Suppressor macrophage (primary cell): Measurements from ENCODE around the gene FAM163B.
A peak's percentile ranks its signal among the peaks of the same experiment; 100 is the strongest.

ENCODE experiments used
- DNase-seq, 4 experiments: peaks; one replicate each; pipeline ENCODE4 v3.0.0-alpha.2; 2020 to 2022

Gene FAM163B

DNA sequence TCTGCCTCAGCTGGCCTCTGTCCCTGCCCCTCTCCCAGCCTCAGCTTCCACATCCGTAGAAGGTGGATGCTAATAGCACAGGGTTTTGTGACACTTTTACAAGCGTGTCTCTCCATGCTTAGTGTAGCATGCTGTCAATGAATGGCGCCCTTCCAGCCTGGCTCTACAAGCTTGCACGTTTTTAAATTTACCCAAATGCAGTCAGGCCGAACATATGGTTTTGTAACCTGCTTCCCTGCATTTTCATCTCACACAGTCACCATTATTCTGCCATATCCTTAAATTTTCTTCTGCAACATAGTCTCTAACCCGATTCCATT, 28.8 kb downstream of the FAM163B start:
- no peak for DNase-seq

- no peak for DNase-seq
Measured at GRCh38 chr9:133579601-133580418, 29.4 kb downstream of the FAM163B start.

DNA sequence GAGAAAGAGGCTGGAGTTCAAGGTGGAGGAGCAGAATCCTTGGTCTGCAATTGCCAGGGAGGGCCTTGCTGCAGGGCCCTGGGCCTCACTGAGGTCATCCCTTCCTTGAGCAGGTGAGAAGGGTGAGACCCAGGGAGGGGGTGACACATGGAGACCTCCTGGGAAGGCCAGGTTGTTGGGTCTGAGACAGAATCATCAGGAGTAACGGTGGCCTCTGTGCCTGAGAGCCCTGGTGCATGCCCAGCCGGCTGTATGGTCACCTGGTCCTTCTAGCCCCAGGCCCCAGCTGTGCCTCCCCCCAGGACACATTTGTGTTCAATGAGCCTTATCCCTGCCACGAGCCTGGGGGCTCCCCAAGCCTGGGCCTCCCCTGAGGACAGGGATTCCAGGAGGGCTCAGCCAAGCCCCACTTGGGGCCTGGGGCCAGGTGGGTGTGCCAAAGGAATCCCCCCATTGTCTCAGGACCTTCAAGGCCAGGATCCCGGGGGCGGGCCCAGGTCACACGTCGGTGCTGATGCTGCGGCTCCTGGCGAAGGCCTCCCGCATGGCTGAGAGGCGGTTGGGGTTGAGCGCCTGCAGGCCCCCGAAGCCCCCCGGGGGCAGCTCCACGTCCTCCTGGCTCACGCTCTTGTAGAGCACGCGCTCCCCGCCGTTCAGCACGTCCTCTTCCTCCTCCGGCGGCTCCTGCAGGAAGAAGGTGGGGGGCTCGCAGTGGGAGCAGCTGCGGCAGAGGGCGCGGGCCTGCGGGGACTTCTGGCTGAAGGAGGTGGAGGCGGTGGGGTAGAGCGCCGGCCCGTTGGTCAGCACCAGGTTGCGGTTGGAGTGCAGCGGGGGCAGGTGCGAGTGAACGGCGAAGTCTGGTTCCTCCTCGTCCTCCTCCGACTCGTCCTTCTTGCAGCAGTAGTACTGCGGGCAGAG, 30.4 kb downstream of the FAM163B start:
- DNase-seq: no peak

DNA sequence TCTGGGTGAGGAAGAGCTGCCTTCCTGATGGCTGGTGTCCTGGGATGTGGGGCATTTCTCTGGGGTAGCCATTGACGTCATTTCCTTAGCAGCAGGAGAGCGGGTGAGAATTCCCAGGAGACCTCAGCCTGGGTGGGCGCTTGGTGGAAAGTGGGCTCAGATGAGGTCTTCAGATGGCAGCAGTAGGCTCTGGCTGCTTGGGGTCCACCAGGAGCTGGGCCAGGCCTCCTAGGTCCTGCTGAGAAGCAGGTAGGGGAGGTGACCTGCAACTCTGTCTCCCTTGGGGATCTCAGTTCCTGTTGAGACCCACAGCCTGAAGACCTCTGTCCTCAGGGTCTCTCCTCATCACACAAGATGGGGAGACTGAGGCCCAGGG, 31.5 kb downstream of the FAM163B start:
- DNase-seq: no peak

- DNase-seq: peak; percentile 17 to 71 (median 55)
Measured at GRCh38 chr9:133576875-133577736, 32.1 kb downstream of the FAM163B start.

- no peak for DNase-seq
Measured at GRCh38 chr9:133576031-133576874, 32.9 kb downstream of the FAM163B start.

DNA sequence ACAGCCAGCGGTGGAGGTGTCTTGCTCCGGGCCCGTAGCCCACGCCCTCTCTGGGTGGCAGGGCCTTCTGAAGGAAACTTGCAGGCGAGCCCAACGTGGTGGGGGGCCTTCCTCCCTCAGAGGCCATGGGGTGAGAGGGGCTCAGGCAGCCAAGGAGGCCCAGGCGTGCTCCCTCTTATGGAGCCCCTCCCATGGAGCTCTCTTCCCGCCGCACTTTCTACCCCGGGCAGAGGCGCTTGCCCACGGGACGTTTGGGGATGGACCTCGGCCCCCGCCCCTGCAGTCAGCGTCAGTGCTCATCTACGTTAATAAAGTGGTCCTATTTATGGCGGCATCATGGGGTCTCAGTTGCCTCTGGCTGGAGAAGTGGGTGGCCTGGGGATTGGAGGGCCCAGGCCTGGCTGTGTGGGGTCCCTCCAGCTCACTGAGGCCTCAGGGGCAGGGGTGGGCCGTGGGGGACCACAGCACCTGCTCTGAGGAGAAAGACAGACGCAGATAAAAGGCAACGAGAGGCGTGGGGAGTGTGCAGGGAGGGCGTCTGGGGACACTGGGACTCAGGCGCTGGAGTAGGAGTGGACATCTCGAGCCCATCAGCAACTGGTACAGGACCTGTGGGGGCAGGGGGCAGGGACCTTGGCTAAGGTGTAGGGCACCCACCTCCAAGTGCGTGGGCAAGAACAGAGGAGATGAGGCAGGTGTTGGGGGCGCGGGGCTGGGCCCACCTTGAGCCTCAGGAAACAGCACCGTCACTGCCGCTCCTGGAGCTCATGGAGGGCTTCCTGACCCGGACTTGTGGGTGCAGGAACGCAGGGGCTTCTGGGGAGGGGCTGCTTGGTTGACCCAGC, 33.8 kb downstream of the FAM163B start:
- DNase-seq: no peak

GRCh38 chr9:133574771-133575170, 34.4 kb downstream of the FAM163B start:
- DNase-seq: no peak

GRCh38 chr9:133573791-133574515, 35.2 kb downstream of the FAM163B start:
- no peak for DNase-seq

DNA sequence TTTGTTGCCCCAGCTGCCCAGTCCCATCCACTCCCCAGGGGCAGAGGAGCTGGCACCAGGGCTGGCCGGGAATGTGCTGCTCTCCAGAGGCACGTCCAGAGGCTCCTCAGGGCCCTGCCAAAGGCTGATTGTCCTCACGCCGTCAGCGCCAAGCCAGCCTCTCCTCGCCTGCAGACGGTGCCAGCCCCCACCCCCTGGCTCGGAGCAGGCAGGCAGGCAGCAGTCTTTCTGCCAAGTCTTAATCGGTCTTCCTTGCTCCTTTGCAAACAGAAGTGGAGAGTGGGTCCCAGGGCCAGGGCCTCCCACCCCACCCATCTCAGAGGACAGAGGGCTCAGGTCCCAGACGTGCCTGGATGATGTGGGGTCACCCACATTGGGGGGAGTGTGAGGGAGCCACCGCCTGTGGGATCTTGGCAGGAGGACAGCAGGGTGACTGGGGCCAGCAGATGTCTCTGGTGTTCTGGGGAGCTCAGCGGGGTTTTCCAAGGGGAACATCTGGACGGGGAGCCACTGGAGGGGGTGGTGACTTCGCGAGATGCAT, 36.3 kb downstream of the FAM163B start:
- no peak for DNase-seq

DNA sequence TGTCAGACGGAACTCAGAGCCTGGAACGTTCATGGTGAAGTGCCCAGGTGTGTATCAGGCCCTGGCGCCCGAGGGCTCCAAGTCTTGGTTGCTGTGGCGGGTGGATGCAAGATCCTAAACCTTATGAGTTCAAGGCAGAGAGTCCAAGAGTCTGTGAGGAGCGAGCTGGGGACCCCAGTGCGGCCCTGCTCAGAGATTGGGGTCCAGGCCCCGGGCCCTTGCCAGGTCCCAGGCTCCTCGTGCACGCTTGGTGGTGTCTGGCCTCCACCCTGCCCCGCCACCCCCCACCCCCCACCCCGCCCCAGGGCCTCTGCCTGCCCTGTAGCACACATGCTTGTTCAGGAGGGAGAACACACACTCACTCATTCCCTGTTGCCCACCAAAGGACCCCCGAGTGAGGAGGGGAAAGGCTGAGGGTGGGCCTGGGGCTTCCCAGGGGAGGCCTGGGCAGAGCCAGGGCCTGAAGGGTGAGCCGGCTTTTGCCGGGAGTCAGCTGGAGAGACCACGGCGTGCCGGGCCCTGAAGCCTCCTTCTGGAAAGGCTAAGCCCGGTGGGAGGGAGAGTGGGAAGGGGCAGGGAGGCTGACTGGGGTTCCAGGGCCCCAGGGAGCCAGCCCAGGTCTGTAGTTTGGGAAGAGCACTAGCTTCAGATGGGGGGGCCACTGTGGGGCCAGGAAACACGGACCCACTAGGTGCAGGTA, 37.1 kb downstream of the FAM163B start:
- DNase-seq: no peak

DNA sequence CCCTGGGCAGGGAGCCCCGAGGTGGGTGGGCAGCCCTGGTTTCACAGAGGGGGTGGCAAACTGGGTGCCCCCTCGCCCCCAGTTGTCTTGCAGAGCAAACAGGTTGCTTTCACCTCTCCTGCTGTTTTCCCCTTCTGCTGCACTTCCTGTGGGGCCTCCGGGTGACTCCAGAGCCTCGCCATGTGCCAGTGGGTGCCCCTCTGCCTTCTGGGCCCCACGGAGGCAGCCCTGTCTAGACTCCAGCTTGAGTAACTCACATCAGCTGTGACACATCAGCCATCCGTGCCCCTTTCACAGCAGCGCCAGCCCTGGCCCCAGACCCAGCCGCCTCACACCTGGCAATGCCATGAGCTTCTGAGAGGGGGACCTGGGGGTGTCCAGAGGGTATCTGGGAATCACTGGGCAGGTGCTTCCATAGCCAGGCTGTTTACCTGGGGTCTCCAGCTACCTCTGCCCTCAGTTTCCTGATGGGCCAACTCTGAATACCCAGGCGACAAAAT, 37.7 kb downstream of the FAM163B start:
- DNase-seq: no peak

DNA sequence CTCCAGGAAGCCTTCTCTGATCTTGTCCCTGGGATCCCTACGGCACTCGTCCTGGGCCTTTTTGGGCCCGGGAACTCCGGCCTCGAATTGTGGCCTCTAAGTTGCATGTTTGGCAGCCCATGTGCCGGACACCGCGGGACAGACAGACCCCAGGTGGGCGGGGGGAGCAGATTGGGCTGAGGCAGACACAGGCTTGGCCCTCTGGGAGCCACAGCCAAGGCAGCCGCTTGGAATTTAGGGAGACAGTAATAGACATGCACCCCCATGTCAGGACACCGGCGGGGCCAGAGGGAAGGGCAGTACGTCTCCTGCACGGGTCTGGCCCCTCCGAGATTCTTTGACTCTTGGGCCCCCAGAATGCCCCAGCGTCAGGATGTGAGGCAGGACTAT, 38.5 kb downstream of the FAM163B start:
- no peak for DNase-seq

GRCh38 chr9:133569891-133570690, 39.1 kb downstream of the FAM163B start:
- no peak for DNase-seq

DNA sequence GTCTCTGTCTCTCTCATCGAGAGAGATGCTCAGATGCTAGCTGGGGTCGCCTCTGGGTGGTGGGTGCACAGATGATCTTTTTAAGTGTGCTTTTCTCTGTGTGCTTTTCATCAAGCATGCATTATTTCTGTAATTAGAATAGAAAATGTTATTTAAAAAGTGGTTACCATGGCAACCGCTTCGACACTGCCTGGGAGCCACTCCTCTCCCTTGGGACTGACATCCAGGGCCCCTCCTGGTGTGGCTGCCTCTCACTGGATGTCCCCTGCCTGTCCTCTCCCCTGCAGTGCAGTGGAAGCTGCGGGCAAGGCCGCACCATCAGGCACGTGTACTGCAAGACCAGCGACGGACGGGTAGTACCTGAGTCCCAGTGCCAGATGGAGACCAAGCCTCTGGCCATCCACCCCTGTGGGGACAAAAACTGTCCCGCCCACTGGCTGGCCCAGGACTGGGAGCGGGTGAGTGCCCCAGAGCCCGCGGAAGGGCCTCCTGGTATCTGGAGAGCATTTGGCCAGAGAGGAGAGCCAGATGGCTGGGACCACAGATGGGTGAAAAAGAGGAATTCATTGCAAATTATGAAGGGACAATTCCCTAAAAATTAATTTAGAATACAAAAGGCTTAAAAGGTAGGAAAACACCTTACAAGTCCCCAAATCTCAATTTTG, 39.9 kb downstream of the FAM163B start:
- DNase-seq: no peak

GRCh38 chr9:133568186-133568585, 41.0 kb downstream of the FAM163B start:
- no peak for DNase-seq

DNA sequence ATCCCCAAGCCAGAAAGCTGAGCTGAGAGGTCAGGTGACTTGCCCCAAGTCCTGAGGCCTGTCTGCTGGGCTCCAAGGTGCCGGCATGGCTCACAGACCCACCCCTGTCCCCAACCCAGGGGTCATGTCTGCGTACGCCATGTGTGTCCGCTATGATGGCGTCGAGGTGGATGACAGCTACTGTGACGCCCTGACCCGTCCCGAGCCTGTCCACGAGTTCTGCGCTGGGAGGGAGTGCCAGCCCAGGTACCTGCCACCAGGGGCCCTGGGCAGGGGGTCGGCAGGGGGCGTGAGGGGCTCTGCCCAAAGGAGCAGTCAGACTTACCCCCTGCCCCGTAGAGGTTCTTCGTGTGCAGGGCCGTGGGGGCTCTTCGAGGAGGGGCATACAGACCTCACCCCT, 42.4 kb downstream of the FAM163B start:
- no peak for DNase-seq

DNA sequence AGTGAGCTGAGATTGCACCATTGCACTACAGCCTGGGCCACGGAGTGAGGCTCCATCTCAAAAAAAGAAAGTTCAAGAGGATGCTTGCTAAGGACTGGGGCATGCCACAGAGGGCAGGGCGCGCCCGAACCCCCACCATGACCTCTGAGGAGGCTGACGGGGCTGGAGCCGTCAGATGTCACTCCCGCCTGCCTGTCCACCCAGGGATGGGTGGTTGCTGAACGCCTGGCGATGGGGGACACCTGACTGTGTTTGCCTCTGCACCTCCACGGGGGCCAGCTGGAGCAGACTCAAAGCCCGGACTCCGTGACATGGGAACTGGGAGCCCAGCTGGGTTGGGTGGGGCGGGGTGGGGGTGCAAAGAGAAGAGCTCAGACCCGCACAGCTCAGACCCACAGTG, 42.8 kb downstream of the FAM163B start:
- DNase-seq: no peak
